Medulla oblongata (tissue), 1 donor: ENCODE measurements around the gene PLEKHM3.
A peak's percentile ranks its signal among the peaks of the same experiment; 100 is the strongest.

Experiments
- DNase-seq: peaks from one replicate; pipeline ENCODE4 v3.0.0-alpha.2; 2015; ENCODE audit errors: extremely low spot score

The PLEKHM3 gene

GRCh38 chr2:207993151-207993763, 32.1 kb downstream of the PLEKHM3 start:
- DNase-seq: no peak

- DNase-seq: no peak
These were observed 33.4 kb downstream of the PLEKHM3 start for GRCh38 chr2:207991944-207992343.

GRCh38 chr2:207990784-207991183, 34.5 kb downstream of the PLEKHM3 start:
- DNase-seq: no peak

- DNase-seq: no peak
These were observed 36.4 kb downstream of the PLEKHM3 start for GRCh38 chr2:207988975-207989374.

- no peak for DNase-seq
These were observed 38.2 kb downstream of the PLEKHM3 start for GRCh38 chr2:207987025-207987716.

- DNase-seq: no peak
These were observed 40.4 kb downstream of the PLEKHM3 start for GRCh38 chr2:207984765-207985480.

- DNase-seq: peak; percentile 25
These were observed 41.7 kb downstream of the PLEKHM3 start for GRCh38 chr2:207983641-207984042.

GRCh38 chr2:207978177-207978948, 47.0 kb downstream of the PLEKHM3 start:
- no peak for DNase-seq

GRCh38 chr2:207975921-207976320, 49.4 kb downstream of the PLEKHM3 start:
- no peak for DNase-seq

- DNase-seq: no peak
These were observed 51.1 kb downstream of the PLEKHM3 start for GRCh38 chr2:207974216-207974605.

- no peak for DNase-seq
These were observed 54.5 kb downstream of the PLEKHM3 start for GRCh38 chr2:207970826-207971180.

- DNase-seq: no peak
These were observed 55.0 kb downstream of the PLEKHM3 start for GRCh38 chr2:207970147-207970825.

- no peak for DNase-seq
These were observed 56.1 kb downstream of the PLEKHM3 start for GRCh38 chr2:207969249-207969648.

GRCh38 chr2:207967121-207967520, 58.2 kb downstream of the PLEKHM3 start:
- DNase-seq: no peak

- DNase-seq: no peak
These were observed 64.4 kb downstream of the PLEKHM3 start for GRCh38 chr2:207960911-207961310.

- DNase-seq: no peak
These were observed 65.2 kb downstream of the PLEKHM3 start for GRCh38 chr2:207960090-207960489.

GRCh38 chr2:207956771-207957170, 68.6 kb downstream of the PLEKHM3 start:
- no peak for DNase-seq

- no peak for DNase-seq
These were observed 69.9 kb downstream of the PLEKHM3 start for GRCh38 chr2:207955456-207955855.

- no peak for DNase-seq
These were observed 72.0 kb downstream of the PLEKHM3 start for GRCh38 chr2:207953354-207953753.

- DNase-seq: no peak
These were observed 72.6 kb downstream of the PLEKHM3 start for GRCh38 chr2:207952564-207953345.
